ENCODE results near the gene CD1E. TPM values are rescaled to one million over a fixed set of nuclear protein-coding genes. Genes with fewer than 3 reads are reported as not detected.

CD1E gene
- total RNA-seq, 2 experiments from 2014 or later, result not detected

DNA sequence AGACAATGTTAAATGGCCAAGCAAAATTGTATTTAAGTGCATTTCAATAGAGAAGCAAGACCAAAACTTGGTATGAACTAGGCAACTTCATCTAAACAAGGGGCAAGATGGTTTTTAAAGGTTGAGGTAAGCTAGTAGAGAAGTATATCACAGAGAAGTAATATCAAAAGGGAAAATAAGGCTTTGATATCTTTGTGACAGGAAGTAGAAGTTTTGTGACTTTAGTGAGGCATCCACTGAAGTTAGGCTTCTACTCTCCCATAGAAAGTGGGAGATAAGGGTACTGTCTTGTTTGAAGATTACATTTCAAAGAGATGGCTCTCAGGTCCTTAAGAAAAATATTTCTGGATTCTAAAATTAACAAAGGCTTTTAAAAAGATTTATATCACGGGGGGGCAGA is 36.6 kb downstream of the CD1E start:
- ATAC-seq (ENCODE audit: low read depth) (no peak), DNase-seq (no peak)
- Mint-ChIP-seq H3K27me3 (peaks cover 2% of the 10 kb centered on the region), H3K27ac (no peak overlapping the region), H3K4me3 (no peak overlapping the region), H3K36me3 (no peaks in the 10 kb centered on the region), H3K4me1 (no peaks in the 10 kb centered on the region), H3K9me3 (no peaks in the 10 kb centered on the region)
- POLR2A ChIA-PET, result no interaction called here

DNA sequence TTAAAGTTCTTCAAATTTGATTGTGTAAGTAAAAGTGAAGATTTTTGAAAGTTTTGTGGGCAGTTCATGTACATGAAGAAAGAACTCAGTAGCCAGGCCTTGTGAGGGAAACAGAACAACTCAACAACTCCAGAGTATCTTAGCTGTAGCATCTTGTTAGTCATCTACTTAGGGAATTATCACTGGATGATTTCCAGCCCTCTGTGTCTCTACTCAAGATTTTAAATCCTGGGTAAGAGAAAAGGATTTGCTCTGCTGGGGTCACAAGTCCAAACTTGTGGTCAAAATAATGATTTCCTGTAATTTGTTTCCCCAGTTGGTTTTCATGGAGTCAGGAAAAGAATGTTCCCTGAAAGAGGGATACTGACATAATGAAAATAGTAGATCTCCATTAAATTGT is 37.4 kb downstream of the CD1E start:
- ATAC-seq (ENCODE audit: low read depth) (no peak), DNase-seq (no peak)
- H3K27ac Mint-ChIP-seq, result no peak overlapping the region
- POLR2A ChIA-PET, result no interaction called here
- H3K9me3 Mint-ChIP-seq, result no peaks in the 10 kb centered on the region
- peaks cover 5% of the 10 kb centered on the region for H3K27me3 Mint-ChIP-seq
- no peak overlapping the region for H3K4me3 Mint-ChIP-seq
- H3K36me3 Mint-ChIP-seq, result no peaks in the 10 kb centered on the region
- no peaks in the 10 kb centered on the region for H3K4me1 Mint-ChIP-seq

DNA sequence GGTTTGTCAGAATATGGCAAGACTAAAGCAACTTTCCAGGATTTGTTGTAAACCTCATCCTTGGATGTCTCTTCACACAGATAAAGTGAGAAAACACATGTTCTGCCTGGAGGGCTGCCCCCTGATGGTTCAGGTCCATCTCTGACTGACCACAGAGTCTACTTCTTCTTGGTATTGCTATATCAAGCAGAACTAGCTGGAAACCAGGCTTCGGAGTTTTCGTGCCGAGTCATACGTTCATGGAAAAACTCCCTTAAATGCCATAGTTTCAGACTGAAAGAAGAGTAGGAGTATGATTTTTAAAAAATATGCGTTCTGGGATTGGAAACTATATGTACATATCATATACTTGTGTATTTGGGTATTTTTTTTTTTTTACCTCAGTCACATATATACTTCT is 39.8 kb downstream of the CD1E start:
- Mint-ChIP-seq H3K4me1 (no peaks in the 10 kb centered on the region), H3K4me3 (no peak overlapping the region), H3K9me3 (no peaks in the 10 kb centered on the region), H3K36me3 (no peaks in the 10 kb centered on the region), H3K27me3 (peaks cover 13% of the 10 kb centered on the region), H3K27ac (no peak overlapping the region)
- no peak for ATAC-seq (ENCODE audit: low read depth)
- DNase-seq, result no peak
- POLR2A ChIA-PET, result no interaction called here

DNA sequence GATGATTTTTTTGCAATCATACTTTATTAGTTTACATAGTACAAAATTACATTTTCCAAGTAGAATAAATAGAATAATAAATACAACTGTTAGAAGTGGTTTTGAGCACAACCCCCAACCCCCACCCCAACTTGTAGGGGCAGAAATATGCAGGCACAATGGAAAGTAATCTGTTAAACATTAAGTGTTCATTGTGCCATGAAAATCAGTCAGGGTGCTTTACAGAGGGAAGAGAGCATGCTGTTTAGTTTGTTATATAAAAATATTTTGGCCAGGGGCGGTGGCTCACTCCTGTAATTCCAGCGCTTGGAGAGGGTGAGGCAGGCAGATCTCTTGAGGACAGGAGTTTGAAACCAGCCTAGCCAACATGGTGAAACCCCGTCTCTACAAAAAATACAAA is 43.0 kb downstream of the CD1E start:
- H3K4me1 Mint-ChIP-seq, result peaks cover 4% of the 10 kb centered on the region
- no peaks in the 10 kb centered on the region for H3K9me3 Mint-ChIP-seq
- no peak overlapping the region for H3K27ac Mint-ChIP-seq
- DNase-seq (no peak), ATAC-seq (ENCODE audit: low read depth) (no peak)
- H3K36me3 Mint-ChIP-seq, result no peaks in the 10 kb centered on the region
- H3K4me3 Mint-ChIP-seq, result no peak overlapping the region
- POLR2A ChIA-PET, result no interaction called here
- peaks cover 29% of the 10 kb centered on the region for H3K27me3 Mint-ChIP-seq

DNA sequence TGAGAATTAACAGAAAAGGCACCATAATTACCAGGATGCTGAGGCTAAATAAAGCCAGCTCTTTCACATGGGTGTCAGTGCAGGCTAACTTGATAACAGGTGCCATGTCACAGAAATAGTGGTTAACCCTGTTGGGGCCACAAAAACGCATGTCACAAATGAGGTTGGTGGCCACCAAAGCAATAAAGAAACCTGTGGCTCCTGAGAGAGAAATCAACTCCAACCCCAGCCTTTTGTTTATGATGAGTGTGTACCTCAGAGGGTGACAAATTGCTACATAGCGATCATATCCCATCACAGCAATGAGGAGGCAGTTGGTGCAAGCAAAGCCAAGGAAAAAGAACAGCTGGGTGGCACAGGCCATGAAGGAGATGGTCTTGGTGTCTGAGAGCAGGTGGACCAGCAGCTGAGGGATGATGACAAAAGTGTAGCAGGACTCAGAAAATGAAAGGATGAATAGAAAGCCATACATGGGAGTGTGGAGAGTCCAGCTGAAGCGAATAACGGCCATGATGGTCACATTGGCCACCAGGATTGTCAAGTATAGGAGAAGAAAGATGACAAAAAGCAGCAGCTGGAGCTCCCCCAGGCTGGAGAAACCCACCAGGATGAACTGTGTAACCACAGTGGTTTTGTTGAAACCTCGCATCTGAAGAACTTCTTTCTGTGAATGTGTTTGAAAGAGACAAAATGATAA is 45.3 kb downstream of the CD1E start, which contains the start of gene OR10T2:
Gene OR10T2 (minus strand): TSS at position 649 of the 697 bp plus-strand sequence. CDS start 0 bp downstream, at position 649.
- POLR2A ChIA-PET, result no interaction called here
- Mint-ChIP-seq H3K4me1 (peaks cover 4% of the 10 kb centered on the region), H3K27ac (no peak within 1 kb of the TSS), H3K4me3 (no peak within 1 kb of the TSS), H3K27me3 (peaks cover 31% of the 10 kb centered on the region), H3K36me3 (no peaks in the 10 kb centered on the region), H3K9me3 (no peaks in the 10 kb centered on the region)
- DNase-seq (no peak), ATAC-seq (ENCODE audit: low read depth) (no peak)

DNA sequence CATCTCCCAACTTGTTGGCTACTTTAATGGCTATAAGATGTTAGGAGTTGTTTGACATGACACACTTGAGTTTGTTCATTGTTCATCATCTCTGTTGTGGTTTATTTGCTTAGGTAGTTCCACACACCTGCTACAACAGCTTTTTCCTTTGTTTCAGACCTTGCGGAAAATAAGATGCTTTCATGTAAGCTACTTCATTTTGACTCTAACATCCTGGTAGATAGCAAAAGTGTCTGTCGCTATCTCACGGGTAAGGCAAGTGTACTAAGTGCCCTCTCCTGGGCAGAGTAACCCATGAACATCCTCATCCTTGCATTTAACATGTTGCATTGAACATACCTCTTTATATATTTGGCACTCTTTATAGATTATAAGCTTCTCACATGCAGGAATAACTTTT is 47.2 kb downstream of the CD1E start:
- DNase-seq (no peak), ATAC-seq (ENCODE audit: low read depth) (no peak)
- Mint-ChIP-seq H3K36me3 (no peaks in the 10 kb centered on the region), H3K27me3 (peaks cover 26% of the 10 kb centered on the region), H3K9me3 (no peaks in the 10 kb centered on the region), H3K4me1 (peaks cover 4% of the 10 kb centered on the region), H3K4me3 (no peak overlapping the region), H3K27ac (no peak overlapping the region)
- POLR2A ChIA-PET, result no interaction called here

DNA sequence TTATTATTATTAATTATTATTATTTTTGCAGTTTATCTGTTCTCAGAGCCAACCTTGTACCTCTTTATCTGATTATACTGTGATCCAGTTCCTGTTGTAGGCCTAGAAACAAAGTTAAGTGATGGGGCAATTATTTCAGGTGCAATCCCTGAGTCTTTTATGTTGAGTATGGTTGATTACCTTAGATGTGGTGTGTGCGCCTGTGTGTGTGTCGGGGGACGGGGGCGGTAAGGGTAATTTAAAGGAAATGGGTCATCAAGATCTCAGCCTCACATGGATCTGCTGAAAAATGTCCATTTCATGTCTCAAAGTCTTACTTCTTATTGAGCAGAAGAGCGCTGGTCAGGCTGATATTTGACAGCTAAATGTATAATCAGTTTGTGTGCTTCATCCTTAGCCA is 53.4 kb downstream of the CD1E start:
- Mint-ChIP-seq H3K4me1 (no peaks in the 10 kb centered on the region), H3K36me3 (no peaks in the 10 kb centered on the region), H3K27me3 (peaks cover 2% of the 10 kb centered on the region), H3K9me3 (no peaks in the 10 kb centered on the region), H3K27ac (no peak overlapping the region), H3K4me3 (no peak overlapping the region)
- POLR2A ChIA-PET, result no interaction called here
- no peak for ATAC-seq (ENCODE audit: low read depth)
- DNase-seq, result no peak

Other genes with a start within 250 kb of the CD1E start
- gene CD1D, start 173.0 kb upstream of the CD1E start, total RNA-seq, result not detected
- under 1 TPM in 1 of 2 experiments, not detected in 1; 0.20 TPM for gene CD1A, start 99.5 kb upstream of the CD1E start, total RNA-seq
- gene CD1C, start 64.0 kb upstream of the CD1E start, total RNA-seq, result not detected
- gene CD1B, start 22.4 kb upstream of the CD1E start, total RNA-seq, result not detected
- gene OR10T2, start 45.6 kb downstream of the CD1E start, total RNA-seq, result not detected
- gene OR10K2, start 72.3 kb downstream of the CD1E start, total RNA-seq, result not detected
- not detected for gene OR10K1, start 107.9 kb downstream of the CD1E start, total RNA-seq
- gene OR10R2, start 118.3 kb downstream of the CD1E start, total RNA-seq, result not detected
- not detected for gene OR6Y1, start 200.5 kb downstream of the CD1E start, total RNA-seq
- gene OR6P1, start 216.7 kb downstream of the CD1E start, total RNA-seq, result not detected
- not detected for gene OR10X1, start 226.0 kb downstream of the CD1E start, total RNA-seq

Data from activated naive CD8-positive, alpha-beta T cell treated with anti-CD3 and anti-CD28 coated beads, Interleukin-2, amount 10 ng/mL, durations not matched to agents 7 days and 5 days (primary cell).